HEK293T (cell line): Measurements from ENCODE around the gene PPM1H.

Experiments
- ARNT ChIP-seq: fragments of 450-650 bp; IDR thresholded peaks from 2 replicates; pipeline ENCODE4 v1.6.1; 2017; ENCODE audit warnings: mild to moderate bottlenecking
- BHLHE40 ChIP-seq: fragments of 450-650 bp; IDR thresholded peaks from 2 replicates; pipeline ENCODE4 v1.6.1; 2016; ENCODE audit warnings: mild to moderate bottlenecking, moderate library complexity, borderline replicate concordance
- ELF4 ChIP-seq: fragments of 450-650 bp; IDR thresholded peaks from 2 replicates; pipeline ENCODE4 v1.6.1; 2017; ENCODE audit warnings: antibody characterized with exemption
- FOXA1 ChIP-seq: fragments of 450-650 bp; IDR thresholded peaks from 2 replicates; pipeline ENCODE4 v1.6.1; 2016; ENCODE audit warnings: mild to moderate bottlenecking
- FOXK2 ChIP-seq: fragments of 450-650 bp; IDR thresholded peaks from 2 replicates; pipeline ENCODE4 v1.6.1; 2016; ENCODE audit warnings: mild to moderate bottlenecking
- FOXM1 ChIP-seq: fragments of 450-650 bp; IDR thresholded peaks from 2 replicates; pipeline ENCODE4 v1.6.1; 2017; ENCODE audit warnings: mild to moderate bottlenecking, borderline replicate concordance
- HDGF ChIP-seq: fragments of 450-650 bp; IDR thresholded peaks from 2 replicates; pipeline ENCODE4 v1.6.1; 2017; ENCODE audit warnings: antibody characterized with exemption, borderline replicate concordance
- L3MBTL2 ChIP-seq: fragments of 450-650 bp; conservative IDR thresholded peaks from 2 replicates; pipeline ENCODE4 v1.6.1; 2016; ENCODE audit warnings: mild to moderate bottlenecking
- LEF1 ChIP-seq: fragments of 450-650 bp; IDR thresholded peaks from 2 replicates; pipeline ENCODE4 v1.6.1; 2017; ENCODE audit warnings: mild to moderate bottlenecking, borderline replicate concordance
- SP1 ChIP-seq: fragments of 450-650 bp; IDR thresholded peaks from 2 replicates; pipeline ENCODE4 v1.6.1; 2017
- SUZ12 ChIP-seq: fragments of 450-650 bp; IDR thresholded peaks from 2 replicates; pipeline ENCODE4 v1.6.1; 2016; ENCODE audit warnings: mild to moderate bottlenecking
- TARDBP ChIP-seq: fragments of 450-650 bp; IDR thresholded peaks from 2 replicates; pipeline ENCODE4 v1.6.1; 2016
- ZNF384 ChIP-seq: fragments of 450-650 bp; IDR thresholded peaks from 2 replicates; pipeline ENCODE4 v1.6.1; 2016
- TF ChIP-seq, protein P1 (sequence below): fragments of 450-650 bp; IDR thresholded peaks from 2 replicates; pipeline ENCODE4 v1.6.1; 2016

DNA sequence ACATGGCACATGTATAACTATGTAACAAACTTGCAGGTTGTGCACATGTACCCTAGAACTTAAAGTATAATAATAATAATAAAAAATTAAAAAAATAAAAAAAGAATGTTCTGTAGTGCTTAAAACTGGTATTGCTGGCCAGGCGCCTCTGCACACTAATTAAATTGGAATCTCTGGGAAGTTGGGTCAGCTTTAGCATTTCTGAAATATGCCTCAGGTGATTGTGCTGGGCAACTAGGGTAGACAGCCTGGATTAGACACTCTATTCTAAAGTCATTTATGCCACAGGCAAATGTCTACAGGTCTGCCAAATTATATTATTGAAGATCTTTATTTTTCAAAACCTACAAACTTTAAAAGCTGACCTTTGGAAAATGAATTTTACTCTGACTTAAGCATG lies 55.3 kb downstream of the PPM1H start:
- TF ChIP-seq FOXA1 (no peak), L3MBTL2 (no peak), ARNT (no peak), FOXM1 (no peak), BHLHE40 (no peak), SP1 (no peak), FOXK2 (no peak), SUZ12 (no peak), HDGF (no peak), ELF4 (no peak), ZNF384 (no peak), LEF1 (no peak), TARDBP (no peak)
- TF ChIP-seq, protein P1, sequence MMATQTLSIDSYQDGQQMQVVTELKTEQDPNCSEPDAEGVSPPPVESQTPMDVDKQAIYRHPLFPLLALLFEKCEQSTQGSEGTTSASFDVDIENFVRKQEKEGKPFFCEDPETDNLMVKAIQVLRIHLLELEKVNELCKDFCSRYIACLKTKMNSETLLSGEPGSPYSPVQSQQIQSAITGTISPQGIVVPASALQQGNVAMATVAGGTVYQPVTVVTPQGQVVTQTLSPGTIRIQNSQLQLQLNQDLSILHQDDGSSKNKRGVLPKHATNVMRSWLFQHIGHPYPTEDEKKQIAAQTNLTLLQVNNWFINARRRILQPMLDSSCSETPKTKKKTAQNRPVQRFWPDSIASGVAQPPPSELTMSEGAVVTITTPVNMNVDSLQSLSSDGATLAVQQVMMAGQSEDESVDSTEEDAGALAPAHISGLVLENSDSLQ: no peak
